Femur (tissue), 1 donor: ENCODE results near the gene BACH2.
"Not testable (repeated sequence)": the region's sequence is repeated elsewhere in the genome, so short reads cannot be mapped to it uniquely, and the experiment has no call there.

ENCODE experiments used
- DNase-seq: peaks from one replicate; pipeline ENCODE4 v3.0.0-alpha.2; 2017

BACH2 gene

DNA sequence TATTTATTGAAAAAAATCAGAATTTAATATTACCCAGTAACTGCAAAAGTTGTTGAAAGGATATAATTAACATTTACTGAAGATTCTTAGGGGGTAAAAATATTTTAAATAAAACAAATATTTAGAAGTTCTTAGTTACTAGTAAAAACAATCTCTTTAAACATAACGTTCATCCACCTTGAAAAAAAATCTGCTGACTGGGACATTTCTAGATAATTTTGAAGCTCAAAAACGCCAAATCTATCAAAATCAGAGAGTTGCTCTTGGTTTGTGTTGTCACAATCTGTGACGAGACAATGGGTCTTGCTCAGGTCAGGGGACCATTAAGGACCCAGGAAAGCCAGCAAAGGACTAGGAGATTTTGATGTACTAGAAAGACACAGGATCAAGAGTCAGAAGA is 177.0 kb downstream of the BACH2 start:
- DNase-seq: no peak

- DNase-seq: no peak
Measured at GRCh38 chr6:90118581-90118980, 178.1 kb downstream of the BACH2 start.

DNA sequence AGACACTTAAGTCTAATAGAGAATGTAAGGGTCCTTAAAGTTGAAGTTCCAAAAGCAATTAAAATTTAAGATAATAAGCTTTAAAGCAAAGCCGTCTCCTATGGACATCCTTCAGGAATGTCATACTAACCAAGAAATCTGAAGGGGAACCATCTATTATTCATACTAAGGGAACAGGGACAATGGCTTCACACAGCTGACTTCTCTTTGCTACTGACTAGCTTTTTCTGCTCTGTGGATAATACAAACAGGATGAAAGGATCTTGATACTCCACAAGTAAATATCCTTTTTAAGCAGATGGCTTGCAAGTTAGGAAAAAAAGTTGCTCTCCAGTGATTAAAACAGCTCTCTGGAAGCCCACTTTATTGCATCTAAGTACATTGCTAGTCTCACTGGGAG is 178.6 kb downstream of the BACH2 start:
- DNase-seq: no peak

DNA sequence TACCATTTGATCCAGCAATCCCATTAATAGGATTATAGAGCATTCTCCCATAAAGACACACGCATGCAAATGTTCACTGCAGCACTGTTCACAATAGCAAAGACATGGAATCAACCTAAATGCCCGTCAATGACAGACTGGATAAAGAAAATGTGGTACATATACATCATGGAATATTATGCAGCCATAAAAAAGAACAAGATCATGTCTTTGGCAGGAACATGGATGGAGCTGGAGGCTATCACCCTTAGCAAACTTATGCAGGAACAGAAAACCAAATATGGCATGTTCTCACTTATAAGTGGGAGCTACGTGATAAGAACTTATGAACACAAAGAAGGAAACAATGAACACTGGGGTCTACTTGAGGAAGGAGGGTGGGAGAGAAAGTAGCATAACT is 180.5 kb downstream of the BACH2 start:
- DNase-seq: not testable (repeated sequence)

DNA sequence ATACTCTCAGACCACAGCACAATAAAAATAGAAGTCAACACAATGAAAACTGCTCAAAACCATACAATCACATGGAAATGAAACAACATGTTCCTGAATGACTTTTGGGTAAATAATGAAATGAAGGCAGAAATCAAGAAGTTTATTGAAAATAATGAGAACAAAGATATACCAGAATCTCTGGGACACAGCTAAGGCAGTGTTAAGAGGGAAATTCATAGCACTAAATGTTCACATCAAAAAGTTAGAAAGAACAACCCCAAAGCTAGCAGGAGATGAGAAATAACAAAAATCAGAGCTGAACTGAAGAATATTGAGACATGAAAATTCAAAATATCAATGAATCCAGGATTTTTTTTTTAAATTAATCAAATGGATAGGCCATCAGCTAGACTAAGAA is 183.3 kb downstream of the BACH2 start:
- DNase-seq: no peak

DNA sequence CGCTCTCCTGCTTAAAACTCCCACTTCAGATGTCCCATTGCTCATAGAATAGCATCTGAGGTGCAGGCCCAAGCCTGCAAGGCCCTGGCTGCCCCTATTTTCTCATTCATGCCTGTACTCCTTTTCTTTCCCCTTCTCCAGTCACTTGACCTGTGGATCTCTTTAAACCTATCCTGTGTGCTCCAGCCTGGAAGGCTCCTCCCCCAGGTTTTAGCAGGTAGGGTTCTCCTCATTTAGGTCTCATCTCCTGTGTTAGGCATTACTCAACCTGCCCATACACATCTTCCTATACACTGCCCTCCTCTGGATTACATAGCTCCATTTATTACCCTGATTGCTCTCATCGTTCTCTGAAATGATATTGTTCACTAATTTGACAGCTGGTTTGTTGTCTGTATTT is 185.3 kb downstream of the BACH2 start:
- DNase-seq: no peak

DNA sequence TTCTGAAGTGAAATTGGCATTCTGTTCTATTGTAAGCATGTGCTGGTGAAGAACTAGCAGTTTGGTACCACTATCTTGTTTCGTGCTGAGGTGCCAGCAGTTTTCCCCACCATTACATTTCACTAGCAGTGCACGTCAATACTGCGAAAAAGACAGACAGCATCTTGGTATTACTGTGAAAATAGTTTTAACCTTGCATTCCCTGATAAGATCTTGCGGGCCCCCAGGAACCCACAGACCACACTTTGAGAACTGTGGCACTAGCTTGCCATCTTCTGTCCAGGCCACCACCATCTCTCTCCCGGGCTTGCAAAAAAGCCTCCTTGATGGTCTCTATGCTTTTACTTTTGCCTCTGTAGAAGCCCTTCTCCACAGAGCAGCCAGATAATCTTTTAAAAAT is 185.7 kb downstream of the BACH2 start:
- DNase-seq: no peak

DNA sequence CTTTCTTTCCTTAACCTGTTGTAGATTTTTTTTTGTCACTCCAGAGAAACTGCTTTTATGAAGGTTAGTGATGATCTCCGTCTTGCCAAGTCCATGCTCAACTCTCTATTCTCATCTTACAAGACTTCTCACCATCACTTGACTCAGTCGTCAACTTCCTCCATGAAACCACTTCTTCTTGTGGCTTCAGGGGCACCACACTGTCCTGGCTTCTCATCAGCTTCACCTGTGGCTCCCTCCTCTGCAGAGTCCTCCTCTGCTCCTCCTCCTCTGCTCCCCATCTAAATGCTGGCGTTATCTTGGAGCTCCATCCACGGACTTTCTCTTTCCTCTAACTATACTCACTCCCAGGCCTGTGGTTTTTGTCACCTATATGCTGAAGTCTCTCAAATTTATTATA is 187.5 kb downstream of the BACH2 start:
- DNase-seq: no peak

GRCh38 chr6:90107771-90108282 is 188.8 kb downstream of the BACH2 start:
- DNase-seq: no peak

DNA sequence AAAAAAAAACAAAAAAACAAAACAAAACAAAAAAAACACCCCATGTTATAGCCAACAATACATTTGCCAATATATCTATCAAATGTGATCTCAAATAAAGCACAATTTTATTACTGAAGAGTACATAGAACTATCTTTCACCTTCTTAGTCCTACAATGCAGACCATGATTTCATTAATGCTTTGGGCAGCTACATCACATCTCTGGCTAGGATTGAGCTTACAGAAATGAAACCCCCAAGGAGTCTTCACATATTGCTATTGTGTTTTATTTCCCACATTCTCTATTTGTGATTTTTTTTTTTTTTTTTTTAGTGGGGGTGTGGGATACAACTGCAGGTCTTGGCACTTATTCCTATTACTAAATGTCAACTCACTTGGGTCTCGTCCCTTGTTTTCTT is 189.3 kb downstream of the BACH2 start:
- no peak for DNase-seq

DNA sequence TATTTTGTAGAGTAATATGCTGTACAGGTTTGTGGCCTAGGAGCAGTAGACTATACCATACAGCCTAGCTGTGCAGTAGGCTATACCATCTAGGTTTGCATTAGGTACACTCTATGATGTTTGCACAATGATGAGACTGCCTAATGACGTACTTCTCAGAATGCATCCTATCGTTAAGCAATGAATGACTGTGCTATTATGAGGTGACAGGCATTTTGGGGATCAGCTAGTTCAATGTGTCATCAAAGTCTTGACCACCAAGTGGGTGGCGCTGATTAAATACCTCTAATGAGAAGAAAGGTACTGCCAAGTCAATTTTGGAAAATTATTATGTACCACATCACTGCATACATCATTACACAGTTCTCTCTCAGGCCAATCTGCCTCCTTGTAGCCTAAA is 190.2 kb downstream of the BACH2 start:
- no peak for DNase-seq

DNA sequence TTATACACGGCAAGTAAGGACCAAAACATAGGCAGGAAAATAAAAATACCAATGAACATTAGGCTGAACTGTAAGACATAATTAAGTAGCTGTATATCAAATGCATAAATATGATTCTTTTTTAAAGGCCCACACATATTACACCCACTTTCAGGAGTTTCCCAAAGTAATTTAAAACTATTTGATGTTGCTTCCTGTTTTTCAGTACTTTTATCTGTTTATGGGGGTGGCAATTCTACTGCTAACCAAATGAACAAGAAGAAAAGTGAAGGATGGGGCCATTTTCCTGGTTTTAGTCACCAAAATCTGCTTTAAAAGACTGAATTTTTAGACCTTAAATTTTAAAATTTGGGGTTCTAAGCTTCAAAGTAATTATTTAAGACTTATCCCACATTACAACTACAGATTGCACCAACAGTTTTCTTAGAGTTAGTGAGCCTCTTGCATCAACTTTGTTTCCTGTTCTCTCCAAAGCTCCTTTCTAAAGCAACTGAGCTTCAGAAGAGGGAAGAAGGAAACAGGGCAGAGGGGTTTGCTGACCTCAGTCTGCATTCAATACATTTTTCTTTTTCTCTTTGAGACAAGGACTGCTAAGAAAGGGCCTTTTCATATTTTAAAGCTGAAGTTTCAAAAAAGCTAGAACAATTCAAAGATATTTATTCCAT is 191.0 kb downstream of the BACH2 start:
- no peak for DNase-seq

GRCh38 chr6:90103056-90103800 is 193.4 kb downstream of the BACH2 start:
- no peak for DNase-seq

GRCh38 chr6:90101403-90101802 is 195.2 kb downstream of the BACH2 start:
- no peak for DNase-seq

DNA sequence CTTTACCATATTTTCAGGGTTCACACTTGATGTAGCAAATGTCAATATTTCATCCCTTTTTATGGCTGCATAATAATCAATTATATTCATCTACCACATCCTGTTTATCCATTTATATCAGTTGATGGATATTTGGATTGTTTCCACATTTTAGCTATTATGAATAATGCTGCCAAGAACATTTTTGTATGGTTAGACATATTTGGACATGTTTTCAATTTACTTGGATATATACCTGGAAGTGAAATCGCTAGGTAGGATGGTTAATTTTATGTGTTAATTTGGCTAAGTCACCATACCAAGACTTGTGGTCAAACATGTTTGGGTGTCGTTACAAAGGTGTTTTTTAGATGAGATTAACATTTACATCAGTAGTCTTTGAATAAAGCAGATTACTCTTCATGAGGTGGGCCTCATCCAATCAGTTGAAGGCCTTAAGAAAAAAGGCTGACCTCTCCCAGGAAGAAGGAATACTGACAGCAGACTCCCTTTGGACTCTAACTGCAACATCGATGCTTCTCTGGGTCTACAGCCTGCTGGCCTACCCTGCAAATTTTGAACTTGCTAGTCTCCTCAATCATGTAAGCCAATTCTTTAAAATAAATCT is 196.5 kb downstream of the BACH2 start:
- DNase-seq: no peak

DNA sequence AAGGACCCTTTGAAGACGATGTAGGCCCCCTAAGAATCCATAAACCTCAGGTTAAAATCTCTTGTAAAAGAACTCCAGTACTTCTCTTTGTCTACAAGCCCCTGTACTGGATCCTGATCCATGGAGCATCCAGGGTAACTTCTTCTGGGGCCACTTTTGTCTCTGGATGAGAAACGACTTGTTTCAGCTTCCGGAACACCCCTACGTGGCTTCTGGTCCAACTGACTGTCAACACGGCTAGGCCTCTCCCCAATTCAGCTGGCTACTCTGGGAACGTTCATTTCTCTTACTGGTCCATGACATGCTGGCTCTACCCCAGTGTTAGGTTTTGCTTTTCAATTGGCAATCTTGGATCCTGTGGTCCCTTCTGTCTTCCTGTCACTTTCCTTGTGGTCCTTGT is 198.0 kb downstream of the BACH2 start:
- peak; percentile 46 for DNase-seq

DNA sequence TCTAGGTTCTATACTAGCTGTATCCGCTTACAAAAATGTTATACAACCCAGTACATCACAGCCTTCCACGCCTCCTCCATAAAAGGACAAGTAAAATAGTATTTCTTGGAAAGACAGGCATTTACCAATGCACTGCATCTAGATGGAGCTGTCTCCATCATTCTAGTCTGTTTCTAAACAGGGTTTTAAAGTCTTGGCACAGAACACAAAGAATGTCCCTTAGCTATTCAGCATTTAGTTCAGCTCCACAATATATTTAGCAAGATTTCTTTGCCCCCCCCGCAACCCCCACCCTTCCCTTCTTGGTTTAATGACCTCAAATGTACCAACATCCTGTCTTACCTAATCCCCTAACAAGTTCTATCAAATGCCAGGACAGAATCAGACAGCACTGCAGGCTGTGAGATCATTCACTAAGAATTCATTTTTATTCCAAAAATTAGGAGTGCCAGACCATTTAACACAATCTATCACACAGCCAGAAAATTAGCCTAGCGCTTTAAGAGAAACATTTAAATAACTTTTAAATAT is 198.6 kb downstream of the BACH2 start:
- DNase-seq: peak; percentile 75

GRCh38 chr6:90097356-90097755 is 199.3 kb downstream of the BACH2 start:
- DNase-seq: no peak

GRCh38 chr6:90096818-90097217 is 199.8 kb downstream of the BACH2 start:
- no peak for DNase-seq

GRCh38 chr6:90095788-90096187 is 200.9 kb downstream of the BACH2 start:
- no peak for DNase-seq

- no peak for DNase-seq
Measured at GRCh38 chr6:90095145-90095544, 201.5 kb downstream of the BACH2 start.

- DNase-seq: no peak
Measured at GRCh38 chr6:90093558-90094073, 203.0 kb downstream of the BACH2 start.

GRCh38 chr6:90090866-90091265 is 205.8 kb downstream of the BACH2 start:
- no peak for DNase-seq

- no peak for DNase-seq
Measured at GRCh38 chr6:90088009-90088408, 208.6 kb downstream of the BACH2 start.
